GDM1 (cell line): ENCODE results near the gene CHMP2B.
A peak's percentile ranks its signal among the peaks of the same experiment; 100 is the strongest.

Experiments used
- DNase-seq: peaks from one replicate; lab custom pipeline; 2025; lab: John Stamatoyannopoulos, UW

The CHMP2B gene

GRCh38 chr3:87227104-87227834 lies at the start of gene CHMP2B:
CHMP2B (plus strand) TSS chr3:87227309; CDS start chr3:87227523, 214 bp downstream.
- peak; percentile 88 for DNase-seq

GRCh38 chr3:87179642-87180041 lies 47.5 kb upstream of the CHMP2B start:
- DNase-seq: no peak

- no peak for DNase-seq
These were observed 45.6 kb upstream of the CHMP2B start for GRCh38 chr3:87181551-87181950.

GRCh38 chr3:87182023-87182422 lies 45.1 kb upstream of the CHMP2B start:
- no peak for DNase-seq

- no peak for DNase-seq
These were observed 40.4 kb upstream of the CHMP2B start for GRCh38 chr3:87186608-87187159.

- no peak for DNase-seq
These were observed 35.9 kb upstream of the CHMP2B start for GRCh38 chr3:87191175-87191574.

GRCh38 chr3:87191641-87192040 lies 35.5 kb upstream of the CHMP2B start:
- DNase-seq: no peak

GRCh38 chr3:87196879-87197278 lies 30.2 kb upstream of the CHMP2B start:
- no peak for DNase-seq

GRCh38 chr3:87197531-87197930 lies 29.6 kb upstream of the CHMP2B start:
- no peak for DNase-seq

- DNase-seq: no peak
These were observed 28.3 kb upstream of the CHMP2B start for GRCh38 chr3:87198774-87199173.

GRCh38 chr3:87199628-87200027 lies 27.5 kb upstream of the CHMP2B start:
- no peak for DNase-seq

GRCh38 chr3:87200060-87200647 lies 27.0 kb upstream of the CHMP2B start:
- DNase-seq: no peak

GRCh38 chr3:87201727-87202126 lies 25.4 kb upstream of the CHMP2B start:
- DNase-seq: no peak

- DNase-seq: no peak
These were observed 23.3 kb upstream of the CHMP2B start for GRCh38 chr3:87203809-87204208.

GRCh38 chr3:87206070-87206469 lies 21.0 kb upstream of the CHMP2B start:
- DNase-seq: no peak

- DNase-seq: no peak
These were observed 20.5 kb upstream of the CHMP2B start for GRCh38 chr3:87206635-87207034.

GRCh38 chr3:87207460-87207859 lies 19.6 kb upstream of the CHMP2B start:
- DNase-seq: no peak

GRCh38 chr3:87209111-87209510 lies 18.0 kb upstream of the CHMP2B start:
- no peak for DNase-seq

- DNase-seq: no peak
These were observed 8.5 kb upstream of the CHMP2B start for GRCh38 chr3:87218560-87218959.

- no peak for DNase-seq
These were observed 7.5 kb upstream of the CHMP2B start for GRCh38 chr3:87219611-87220010.

- no peak for DNase-seq
These were observed 1.4 kb upstream of the CHMP2B start for GRCh38 chr3:87225659-87226058.

- DNase-seq: no peak
These were observed 681 bp downstream of the CHMP2B start for GRCh38 chr3:87227835-87228144.

- DNase-seq: no peak
These were observed 1.2 kb downstream of the CHMP2B start for GRCh38 chr3:87228316-87228715.

GRCh38 chr3:87229113-87229512 lies 2.0 kb downstream of the CHMP2B start:
- no peak for DNase-seq
